ENCODE measurements around the gene CHI3L2.

The CHI3L2 gene

GRCh38 chr1:111227434-111227833, at the start of gene CHI3L2:
TSS of gene CHI3L2 (plus strand) at chr1:111227713. CDS start at chr1:111227730, 17 bp downstream.
- DNase-seq: no peak

DNA sequence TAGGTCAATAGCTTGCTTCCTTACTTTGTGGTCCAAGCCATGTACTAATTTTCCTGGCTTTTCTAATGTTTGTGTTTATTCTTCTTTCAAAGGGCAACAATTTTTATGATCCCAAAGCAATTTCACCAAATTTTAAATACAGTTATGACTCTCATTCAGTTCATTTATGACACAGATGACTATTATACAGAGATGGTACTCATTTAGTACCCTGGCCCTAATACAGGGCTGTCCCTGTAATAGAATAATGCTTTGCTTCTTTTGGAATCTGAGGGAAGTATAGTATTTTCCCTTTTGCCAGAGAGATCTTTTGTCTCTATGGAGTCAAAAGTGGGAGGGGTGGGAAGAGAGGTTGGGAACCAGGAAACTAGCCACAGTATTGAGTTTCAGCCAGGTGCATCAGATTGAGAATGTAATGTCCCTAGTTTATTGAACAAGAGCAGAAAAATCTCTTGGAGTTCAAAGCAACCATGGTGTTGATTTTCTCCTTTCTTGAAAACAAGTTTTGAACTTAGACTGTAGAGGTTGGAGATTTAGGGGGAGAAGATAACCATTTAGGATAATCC, 47.5 kb upstream of the CHI3L2 start:
- no peak for DNase-seq

- no peak for DNase-seq
These were observed 45.5 kb upstream of the CHI3L2 start for GRCh38 chr1:111182052-111182451.

- DNase-seq: no peak
These were observed 44.0 kb upstream of the CHI3L2 start for GRCh38 chr1:111183308-111184069.

DNA sequence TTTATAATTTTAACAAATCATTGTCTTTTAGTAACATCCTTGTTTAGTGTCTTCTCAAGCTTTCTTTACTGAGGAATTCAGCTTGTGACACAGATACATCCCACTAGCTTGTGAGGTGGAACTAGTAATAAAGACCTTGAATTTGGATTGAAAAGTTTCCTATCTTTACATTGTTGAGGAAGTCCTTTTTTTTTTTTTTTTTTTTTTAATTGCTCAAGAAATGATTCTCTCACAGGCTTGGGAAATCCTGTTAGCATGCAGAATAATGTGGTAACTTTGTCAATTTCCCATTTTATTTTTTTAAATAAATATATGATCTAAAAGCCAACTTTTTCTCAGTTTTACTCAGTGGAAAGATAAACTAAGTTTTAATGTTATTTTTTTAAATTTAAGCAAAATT, 42.9 kb upstream of the CHI3L2 start:
- DNase-seq: no peak

- no peak for DNase-seq
These were observed 36.5 kb upstream of the CHI3L2 start for GRCh38 chr1:111190931-111191451.

DNA sequence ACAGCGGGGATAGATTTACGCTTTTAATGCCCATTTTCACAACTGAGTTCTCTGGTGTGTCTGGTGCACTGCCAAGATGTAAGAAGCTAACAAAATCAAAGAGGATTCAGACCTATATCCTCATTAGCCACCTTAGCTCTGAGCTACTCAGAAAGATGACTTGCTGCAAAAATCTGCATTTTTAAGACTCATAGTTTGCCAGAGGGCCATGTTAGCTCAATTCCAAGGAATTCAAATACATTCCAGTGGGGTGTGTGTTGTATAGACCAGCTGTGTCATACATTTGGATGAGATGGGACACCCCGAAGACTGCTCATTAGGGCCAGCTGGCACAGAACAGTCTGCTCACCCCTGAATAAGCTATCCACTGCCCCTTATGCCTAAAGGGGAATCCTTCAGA, 36.0 kb upstream of the CHI3L2 start:
- DNase-seq: no peak

- no peak for DNase-seq
These were observed 35.4 kb upstream of the CHI3L2 start for GRCh38 chr1:111192074-111192473.

- DNase-seq: no peak
These were observed 34.6 kb upstream of the CHI3L2 start for GRCh38 chr1:111192658-111193519.

- no peak for DNase-seq
These were observed 33.6 kb upstream of the CHI3L2 start for GRCh38 chr1:111193712-111194480.

DNA sequence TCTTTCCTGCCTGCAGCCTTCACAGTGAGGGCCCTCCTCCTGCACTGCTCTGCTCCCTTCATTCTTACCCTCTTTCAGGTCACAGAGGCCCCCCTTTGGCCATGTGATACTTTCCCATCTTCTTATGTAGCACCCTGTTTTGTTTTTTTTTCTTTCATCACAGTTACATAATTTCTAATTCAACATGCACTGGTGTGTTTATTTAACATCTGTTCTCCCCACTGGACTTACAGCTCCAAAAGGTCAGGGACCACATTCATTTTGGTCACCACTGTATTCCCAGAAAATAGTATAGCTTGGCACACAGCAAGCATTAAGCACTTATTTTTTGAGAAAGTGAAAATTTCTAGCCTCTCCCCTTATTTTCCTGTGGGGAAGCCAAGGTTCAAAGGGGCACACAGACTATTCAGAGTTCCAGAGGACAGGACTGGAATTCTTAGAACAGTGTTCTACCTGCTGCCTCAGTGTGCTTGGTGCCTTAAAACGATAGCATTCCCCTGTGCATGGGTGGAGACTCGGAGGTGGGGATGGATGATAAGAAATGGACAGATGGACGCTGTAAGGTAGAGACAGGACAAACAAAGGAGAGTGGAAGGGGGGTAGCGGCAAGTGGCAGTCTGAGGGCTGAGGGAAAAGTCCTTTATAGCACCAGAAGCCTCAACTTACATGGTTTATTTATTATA, 32.4 kb upstream of the CHI3L2 start:
- no peak for DNase-seq

DNA sequence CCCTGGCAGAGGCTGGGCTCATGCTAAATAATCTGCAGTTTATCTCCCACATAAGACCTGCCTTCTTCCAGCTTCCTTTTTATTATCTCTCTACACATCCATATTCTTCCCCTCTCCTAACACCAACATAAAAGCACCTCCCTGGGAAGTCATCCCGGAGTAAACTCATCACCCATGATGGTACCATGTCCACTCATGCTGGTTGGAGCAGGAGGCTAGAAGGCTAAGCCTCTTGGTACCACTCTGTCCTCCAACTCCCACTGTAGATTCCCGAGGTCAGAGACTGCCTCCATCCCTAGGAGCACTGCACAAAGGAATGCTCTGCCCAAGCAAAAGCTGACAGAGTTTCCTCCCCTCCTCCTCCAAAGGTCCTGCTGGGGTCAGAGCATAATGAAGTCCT, 31.3 kb upstream of the CHI3L2 start:
- DNase-seq: no peak

DNA sequence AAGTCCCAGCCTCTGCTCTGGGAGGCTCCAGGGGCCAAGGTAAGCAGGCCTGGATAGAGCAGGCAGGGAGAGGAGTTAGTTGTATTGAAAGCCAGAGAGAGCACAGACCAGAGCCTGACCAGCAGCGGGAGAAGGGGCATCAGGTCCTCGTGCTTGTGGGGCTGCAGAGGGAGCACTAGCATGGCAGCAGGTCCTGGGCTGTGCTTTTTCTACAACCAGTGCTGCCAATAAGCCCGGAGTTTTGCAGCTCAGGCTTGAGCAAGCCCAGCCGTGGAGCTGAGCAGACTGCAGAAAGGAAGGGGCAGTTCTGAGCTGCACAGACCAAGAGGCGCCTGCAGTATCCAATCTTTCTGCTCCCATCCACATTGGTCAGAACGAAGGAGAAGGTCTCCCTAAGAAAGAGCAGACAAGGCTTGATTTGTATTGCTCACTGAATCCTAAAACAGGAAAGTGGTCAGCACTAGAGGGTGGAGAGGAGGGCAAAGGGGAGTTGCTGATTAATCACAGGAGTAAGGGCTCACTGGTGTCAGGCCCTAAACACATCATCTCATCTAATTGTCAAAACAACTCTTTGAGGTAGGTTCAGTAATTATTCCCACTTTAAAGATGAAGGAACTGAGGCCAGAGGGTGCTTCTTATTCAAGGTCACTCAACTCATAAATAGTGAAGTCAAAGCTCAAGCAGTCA, 29.8 kb upstream of the CHI3L2 start:
- DNase-seq: no peak

GRCh38 chr1:111198836-111199235, 28.7 kb upstream of the CHI3L2 start:
- DNase-seq: no peak

- DNase-seq: no peak
These were observed 28.2 kb upstream of the CHI3L2 start for GRCh38 chr1:111199329-111199728.

DNA sequence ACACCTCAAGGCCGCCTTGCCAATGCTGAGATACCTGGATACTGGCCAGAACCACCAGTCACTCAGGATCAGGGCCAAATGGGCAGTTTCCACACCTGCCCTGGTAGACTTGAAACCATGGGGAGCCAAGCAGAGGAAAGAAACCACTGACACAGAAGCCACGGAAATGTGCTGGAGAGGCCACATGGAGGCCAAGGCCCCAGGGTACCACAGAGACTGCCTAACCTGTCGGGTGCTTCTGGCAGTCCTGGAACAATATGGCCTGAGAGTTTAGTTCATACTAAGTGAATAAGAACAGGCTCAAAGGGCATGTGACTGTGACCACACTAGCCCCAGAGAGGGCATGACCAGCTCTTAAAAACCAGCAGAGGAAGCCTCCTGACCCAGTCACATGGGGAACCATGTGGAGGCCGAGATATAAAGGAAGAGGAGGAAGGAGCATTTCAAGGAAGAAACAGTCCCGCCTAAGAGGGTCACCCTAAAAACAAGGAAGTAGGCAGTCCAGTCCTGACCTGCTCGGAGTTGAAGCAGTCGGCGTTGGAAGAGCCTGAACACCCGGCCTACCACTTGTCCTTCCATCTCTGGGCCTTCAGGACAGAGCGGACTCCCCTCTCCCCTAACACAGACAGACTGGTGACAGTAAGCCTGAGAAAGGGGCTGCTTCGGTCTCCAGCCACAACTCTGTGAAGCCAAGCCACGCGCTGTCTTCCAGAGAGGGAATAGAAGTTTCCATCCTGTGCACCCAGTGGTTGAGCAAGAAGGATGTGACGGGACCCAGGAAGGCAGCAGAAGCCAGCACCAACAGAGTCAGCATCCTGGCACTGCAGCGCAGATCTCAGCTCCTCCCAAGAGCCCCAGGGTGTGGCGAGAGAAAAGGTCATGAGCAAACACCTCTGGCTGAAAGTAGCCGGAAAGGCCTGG, 27.4 kb upstream of the CHI3L2 start, which contains the start of gene DENND2D:
Gene DENND2D, minus strand, starts transcription at position 766 of the 921 bp plus-strand sequence. Its CDS starts 187 bp downstream, at position 579.
- DNase-seq: no peak

- no peak for DNase-seq
These were observed 26.7 kb upstream of the CHI3L2 start for GRCh38 chr1:111200802-111201161.

GRCh38 chr1:111201275-111202090, 26.0 kb upstream of the CHI3L2 start:
- DNase-seq: no peak

DNA sequence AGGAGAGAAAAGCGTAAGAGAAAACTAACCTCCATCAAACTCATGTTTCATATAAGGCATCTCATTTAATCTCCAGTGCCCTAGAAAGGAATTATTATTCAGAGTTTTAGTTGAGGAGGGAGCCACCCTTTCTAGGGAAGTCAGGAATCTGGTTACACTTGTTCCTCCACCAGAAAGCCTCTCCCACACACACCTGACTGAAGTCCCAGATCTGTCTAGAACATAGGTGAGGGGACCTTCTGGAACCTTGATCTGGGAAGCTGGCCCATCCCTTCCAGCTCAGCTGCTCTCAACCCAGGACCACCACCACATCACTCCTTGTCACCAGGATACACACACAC, 25.2 kb upstream of the CHI3L2 start:
- no peak for DNase-seq
